Thyroid gland (tissue), 4 donors: ENCODE data around the gene SWT1. TPM values are rescaled to one million over a fixed set of nuclear protein-coding genes. Genes with fewer than 3 reads are reported as not detected.
A peak's percentile ranks its signal among the peaks of the same experiment; 100 is the strongest.
"Not testable (repeated sequence)": the region's sequence is repeated elsewhere in the genome, so short reads cannot be mapped to it uniquely, and the experiment has no call there.

ENCODE experiments used
- DNase-seq, 2 donors: peaks; one replicate each; pipeline ENCODE4 v3.0.0-alpha.2; 2019
- H3K27ac ChIP-seq, 3 donors: fragments of 200-600 bp; sonication (generic); 1 replicate in 2 of 3; 2 replicates in 1 of 3; pipeline ENCODE4 v1.5.1; 2016 to 2019; ENCODE audit warnings: mild to moderate bottlenecking in 1 of 3, moderate library complexity in 1 of 3
- H3K27me3 ChIP-seq: fragments of 200-600 bp; sonication (generic); one replicate; pipeline ENCODE4 v1.5.1; 2019
- H3K36me3 ChIP-seq, 2 donors: fragments of 200-600 bp; sonication (generic); one replicate each; pipeline ENCODE4 v1.5.1; 2016 to 2019
- H3K4me1 ChIP-seq, 2 donors: fragments of 200-600 bp; sonication (generic); one replicate each; pipeline ENCODE4 v1.5.1; 2017 to 2019
- H3K4me3 ChIP-seq, 3 donors: fragments of 200-600 bp; sonication (generic); replicated peaks in 1 of 3; 1 replicate in 2 of 3; 2 replicates in 1 of 3; pipeline ENCODE4 v1.5.1; 2016; ENCODE audit warnings: mild to moderate bottlenecking in 1 of 3
- H3K9me3 ChIP-seq: fragments of 200-600 bp; sonication (generic); one replicate; pipeline ENCODE4 v1.5.1; 2017
- POLR2A ChIP-seq, 2 donors: fragments of 450-650 bp; IDR thresholded peaks; one replicate each; pipeline ENCODE4 v1.6.1; 2017; ENCODE audit warnings: antibody characterized with exemption in 2 of 2, mild to moderate bottlenecking in 2 of 2, moderate library complexity in 1 of 2
- WGBS, 2 donors: methylation state at CpG; one replicate each; pipeline ENCODE4 v1.1.5; 2017; 5-methylcytosine and 5-hydroxymethylcytosine counted together
- intact Hi-C: fragments of 100-400 bp; cut with DNase I; formaldehyde crosslinking; loops from one replicate; pipeline ENCODE4 v1.15.1; 2023
- total RNA-seq, 4 donors: library from RNA; depleted of rRNA; stranded (reverse); fragments of >200 nt; gene quantifications; one replicate each; pipeline ENCODE4 v1.2.3, GENCODE V29; 2016
- TF ChIP-seq, protein P1 (sequence below), 6 experiments: fragments of 200-600 bp in 3 of 6; fragments of 450-650 bp in 3 of 6; sonication (generic) in 3 of 6; IDR thresholded peaks; one replicate each; pipeline ENCODE4 v1.5.1; 2016 to 2019; ENCODE audit warnings: antibody characterized with exemption in 6 of 6, mild to moderate bottlenecking in 2 of 6, inconsistent platforms in 1 of 6, moderate library complexity in 1 of 6

The SWT1 gene
- total RNA-seq, 4 donors from 2014 or later, result 9.4 to 13.4 (median 11.4) TPM

DNA sequence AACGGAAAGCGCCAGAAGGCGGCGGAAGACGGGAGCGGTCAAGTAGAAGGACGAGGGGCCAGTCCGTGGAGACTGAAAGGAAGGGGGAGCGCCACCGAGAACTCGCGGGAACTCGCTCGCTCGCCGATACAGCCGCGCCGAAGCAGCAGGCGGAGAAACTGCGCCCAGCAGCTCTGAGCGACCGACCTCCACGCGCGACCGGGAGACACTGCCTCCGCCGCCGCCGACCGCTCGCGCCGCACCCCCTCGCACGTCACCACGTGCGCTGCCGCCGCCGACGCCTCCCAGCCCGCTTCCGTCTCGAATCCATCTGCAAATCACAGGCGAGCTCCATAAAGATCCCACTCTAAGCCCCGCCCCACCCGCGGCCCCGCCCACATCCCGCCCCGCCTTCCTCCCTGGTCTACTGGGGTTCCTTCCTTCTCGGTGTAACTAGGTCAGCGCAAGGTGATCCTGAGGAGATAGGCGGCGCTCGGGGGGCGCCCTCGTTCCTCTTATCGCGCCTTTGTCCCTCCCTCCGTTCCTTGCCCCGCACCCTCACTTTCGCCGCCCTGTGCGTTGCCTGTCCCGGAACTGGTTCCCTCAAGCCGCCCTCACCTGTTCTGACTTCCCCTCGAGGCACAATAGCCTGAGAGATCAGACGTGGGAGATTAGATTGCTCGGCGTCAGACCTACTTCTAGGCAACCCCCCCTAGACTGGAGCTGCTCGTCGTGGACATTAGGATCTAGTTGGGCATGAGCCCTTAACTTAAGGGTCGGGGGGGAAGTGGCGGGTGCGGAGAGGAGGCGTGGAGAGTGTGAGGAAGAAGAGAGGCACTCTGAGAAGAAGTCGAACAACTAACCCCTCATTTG lies 160.3 kb downstream of the SWT1 start, which contains the start of gene IVNS1ABP:
Gene IVNS1ABP (minus strand): TSS at position 210 of the 852 bp plus-strand sequence. CDS start 7,750 bp downstream, outside the sequence.
- Histone ChIP-seq H3K4me1 (peaks cover 28 to 29% of the 10 kb centered on the region in 2 donors), H3K9me3 (no peaks in the 10 kb centered on the region), H3K36me3 (no peaks in the 10 kb centered on the region), H3K27me3 (no peaks in the 10 kb centered on the region), H3K4me3 (peak within 1 kb of the TSS; percentile 61 to 96 (median 86)), H3K27ac (peak within 1 kb of the TSS; percentile 93 to 98 (median 97))
- intact Hi-C loops, result loop anchor here (10.0 kb wide), 1 partner anchor 1058 kb away; the partner anchor contains the start of genes ODR4 and TPR
- WGBS, 2 donors, result 0 to 1% methylated on average over 53 to 79 of the region's 80 CpGs
- DNase-seq, result peak; percentile 96 to 97
- TF ChIP-seq, protein P1, sequence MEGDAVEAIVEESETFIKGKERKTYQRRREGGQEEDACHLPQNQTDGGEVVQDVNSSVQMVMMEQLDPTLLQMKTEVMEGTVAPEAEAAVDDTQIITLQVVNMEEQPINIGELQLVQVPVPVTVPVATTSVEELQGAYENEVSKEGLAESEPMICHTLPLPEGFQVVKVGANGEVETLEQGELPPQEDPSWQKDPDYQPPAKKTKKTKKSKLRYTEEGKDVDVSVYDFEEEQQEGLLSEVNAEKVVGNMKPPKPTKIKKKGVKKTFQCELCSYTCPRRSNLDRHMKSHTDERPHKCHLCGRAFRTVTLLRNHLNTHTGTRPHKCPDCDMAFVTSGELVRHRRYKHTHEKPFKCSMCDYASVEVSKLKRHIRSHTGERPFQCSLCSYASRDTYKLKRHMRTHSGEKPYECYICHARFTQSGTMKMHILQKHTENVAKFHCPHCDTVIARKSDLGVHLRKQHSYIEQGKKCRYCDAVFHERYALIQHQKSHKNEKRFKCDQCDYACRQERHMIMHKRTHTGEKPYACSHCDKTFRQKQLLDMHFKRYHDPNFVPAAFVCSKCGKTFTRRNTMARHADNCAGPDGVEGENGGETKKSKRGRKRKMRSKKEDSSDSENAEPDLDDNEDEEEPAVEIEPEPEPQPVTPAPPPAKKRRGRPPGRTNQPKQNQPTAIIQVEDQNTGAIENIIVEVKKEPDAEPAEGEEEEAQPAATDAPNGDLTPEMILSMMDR (IDR thresholded peaks at IDR 0.05), result peak in 3 of 6 experiments; percentile 14 to 38 (median 36)
- TF ChIP-seq POLR2A (IDR thresholded peaks at IDR 0.05), result peak; percentile 87 to 96

DNA sequence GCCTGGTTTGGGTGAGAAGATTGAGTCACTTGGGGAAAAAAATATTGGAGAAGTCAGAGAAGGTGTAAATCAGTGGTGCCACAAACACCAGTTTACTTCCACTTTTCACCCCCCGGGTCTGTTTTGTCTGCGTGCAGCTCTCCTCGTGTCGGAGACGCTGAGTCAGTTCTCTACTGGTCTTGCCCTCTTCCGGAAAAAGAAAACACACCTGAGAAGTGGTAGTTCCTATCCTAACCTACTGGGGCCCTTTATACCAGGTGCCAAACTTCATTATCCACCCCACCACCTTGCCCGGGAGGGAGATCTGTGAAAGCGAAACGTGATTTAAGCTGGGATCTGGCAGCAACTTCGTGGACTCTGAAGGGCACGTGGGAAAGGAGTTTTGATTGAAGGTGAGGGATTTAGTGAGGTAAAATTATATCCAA lies 160.9 kb downstream of the SWT1 start:
- Histone ChIP-seq H3K9me3 (no peaks in the 10 kb centered on the region), H3K4me1 (peaks cover 25 to 28% of the 10 kb centered on the region in 2 donors), H3K27ac (peak overlapping the region; percentile 93 to 98 (median 97)), H3K4me3 (peak overlapping the region in 2 of 3 donors; percentile 80 to 96), H3K36me3 (no peaks in the 10 kb centered on the region), H3K27me3 (no peaks in the 10 kb centered on the region)
- DNase-seq, result peak; percentile 42 to 47
- TF ChIP-seq, protein P1 (IDR thresholded peaks at IDR 0.05), result peak in 2 of 6 experiments; percentile 12 to 27
- TF ChIP-seq POLR2A (IDR thresholded peaks at IDR 0.05), result no peak
- intact Hi-C loops, result loop anchor here (10.0 kb wide), 1 partner anchor 1057 kb away; the partner anchor contains the start of genes ODR4 and TPR
- 24 to 25% methylated on average over 11 of the region's 11 CpGs for WGBS, 2 donors

DNA sequence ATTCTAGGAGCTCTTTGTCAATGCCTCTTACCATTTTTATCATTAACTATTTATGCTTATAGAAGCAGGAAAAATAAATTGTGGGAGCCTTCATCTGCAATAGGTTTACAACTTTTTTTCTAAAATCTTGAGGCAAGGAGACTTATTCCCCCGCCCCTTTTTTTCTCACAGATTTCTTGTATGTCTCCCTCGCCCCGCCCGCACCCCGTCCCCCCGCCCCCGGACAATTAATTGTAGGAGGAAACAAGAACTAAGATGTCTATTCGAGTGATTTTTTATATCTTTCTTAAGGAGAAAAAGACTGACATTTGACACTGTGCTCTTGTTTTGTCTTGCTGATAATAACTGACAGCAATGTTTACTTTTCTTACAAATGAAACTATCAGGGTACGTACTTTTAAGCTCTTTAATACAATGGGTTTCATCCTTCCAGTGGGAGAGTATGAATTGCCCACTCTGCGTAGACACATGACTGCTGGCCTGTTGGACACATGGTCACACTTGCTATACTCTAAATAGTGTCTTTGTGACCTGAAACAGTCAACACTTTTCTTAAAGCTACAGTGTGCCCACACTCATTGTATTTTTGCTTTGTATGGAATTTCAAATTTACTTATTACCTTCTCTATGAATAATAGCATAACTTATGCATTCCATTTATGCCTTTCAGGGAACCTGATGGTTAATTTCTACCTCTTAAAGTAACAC lies 161.6 kb downstream of the SWT1 start:
- WGBS, 2 donors, result 79 to 81% methylated on average over 10 of the region's 10 CpGs
- H3K27ac ChIP-seq, result peak overlapping the region; percentile 93 to 98 (median 97)
- intact Hi-C loops, result loop anchor here (10.0 kb wide), 1 partner anchor 1056 kb away; the partner anchor contains the start of genes ODR4 and TPR
- peak overlapping the region in 1 of 3 donors; percentile 96 for H3K4me3 ChIP-seq
- H3K4me1 ChIP-seq, result peaks cover 23 to 28% of the 10 kb centered on the region in 2 donors
- no peaks in the 10 kb centered on the region for H3K27me3 ChIP-seq
- TF ChIP-seq, protein P1 (IDR thresholded peaks at IDR 0.05), result no peak
- TF ChIP-seq POLR2A (IDR thresholded peaks at IDR 0.05), result no peak
- no peak for DNase-seq
- no peaks in the 10 kb centered on the region for H3K36me3 ChIP-seq
- no peaks in the 10 kb centered on the region for H3K9me3 ChIP-seq

DNA sequence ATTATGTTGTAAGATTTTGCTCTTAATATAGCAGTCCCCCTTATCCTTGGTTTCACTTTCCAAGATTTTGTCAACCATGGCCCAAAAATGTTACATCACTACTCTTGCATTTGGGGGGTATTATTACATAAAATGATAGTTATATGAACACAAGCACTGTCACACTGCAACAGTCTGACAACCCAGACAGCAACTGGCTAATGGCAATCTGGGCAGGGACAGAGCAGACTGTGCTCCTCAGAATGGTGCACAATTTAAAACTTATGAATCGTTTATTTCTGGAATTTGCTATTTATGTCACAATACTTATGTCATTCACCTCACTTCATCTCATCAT lies 162.1 kb downstream of the SWT1 start:
- H3K4me3 ChIP-seq, result no peak overlapping the region
- DNase-seq, result no peak
- H3K27me3 ChIP-seq, result no peaks in the 10 kb centered on the region
- intact Hi-C loops, result loop anchor here (10.0 kb wide), 1 partner anchor 1056 kb away; the partner anchor contains the start of genes ODR4 and TPR
- WGBS, 2 donors, result 77 to 88% methylated on average over 1 of the region's 1 CpG
- H3K27ac ChIP-seq, result no peak overlapping the region
- H3K36me3 ChIP-seq, result no peaks in the 10 kb centered on the region
- TF ChIP-seq, protein P1 (IDR thresholded peaks at IDR 0.05), result no peak
- no peak for TF ChIP-seq POLR2A (IDR thresholded peaks at IDR 0.05)
- no peaks in the 10 kb centered on the region for H3K9me3 ChIP-seq
- H3K4me1 ChIP-seq, result peaks cover 23 to 25% of the 10 kb centered on the region in 2 donors

DNA sequence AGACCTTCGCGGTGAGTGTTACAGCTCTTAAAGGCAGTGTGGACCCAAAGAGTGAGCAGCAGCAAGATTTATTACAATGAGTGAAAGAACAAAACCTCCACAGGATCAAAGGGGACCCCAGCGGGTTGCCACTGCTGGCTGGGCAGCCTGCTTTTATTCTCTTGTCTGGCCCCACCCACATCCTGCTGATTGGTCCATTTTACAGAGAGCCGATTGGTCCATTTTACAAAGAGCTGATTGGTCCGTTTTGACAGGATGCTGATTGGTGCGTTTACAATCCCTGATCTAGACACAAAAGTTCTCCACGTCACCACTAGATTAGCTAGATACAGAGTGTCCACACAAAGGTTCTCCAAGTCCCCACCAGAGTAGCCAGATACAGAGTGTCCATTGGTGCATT lies 164.1 kb downstream of the SWT1 start:
- H3K4me3 ChIP-seq, H3K36me3 ChIP-seq, intact Hi-C loops, H3K27me3 ChIP-seq, DNase-seq, H3K27ac ChIP-seq, H3K9me3 ChIP-seq: not testable (repeated sequence)
- 97 to 99% methylated on average over 7 of the region's 7 CpGs for WGBS, 2 donors
- H3K4me1 ChIP-seq, result peaks cover 7 to 12% of the 10 kb centered on the region in 2 donors

DNA sequence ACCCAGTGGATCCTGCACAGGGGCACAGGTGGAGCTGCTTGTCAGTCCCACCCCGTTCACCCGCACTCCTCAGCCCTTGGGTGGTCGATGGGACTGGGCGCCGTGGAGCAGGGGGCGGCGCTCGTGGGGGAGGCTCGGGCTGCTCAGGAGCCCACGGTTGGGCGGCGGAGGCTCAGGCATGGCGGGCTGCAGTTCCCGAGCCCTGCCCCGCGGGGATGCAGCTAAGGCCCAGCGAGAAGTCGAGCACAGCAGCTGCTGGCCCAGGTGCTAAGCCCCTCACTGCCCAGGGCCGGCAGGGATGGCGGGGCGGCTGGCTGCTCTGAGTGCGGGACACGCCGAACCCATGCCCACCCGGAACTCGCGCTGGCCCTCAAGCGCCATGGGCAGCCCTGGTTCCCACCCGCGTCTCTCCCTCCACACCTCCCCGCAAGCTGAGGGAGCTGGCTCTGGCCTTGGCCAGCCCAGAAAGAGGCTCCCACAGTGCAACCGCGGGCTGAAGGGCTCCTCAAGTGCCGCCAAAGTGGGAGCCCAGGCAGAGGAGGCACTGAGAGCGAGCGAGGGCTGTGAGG lies 164.8 kb downstream of the SWT1 start:
- H3K36me3 ChIP-seq, DNase-seq, H3K9me3 ChIP-seq, H3K27me3 ChIP-seq, H3K27ac ChIP-seq, intact Hi-C loops, H3K4me3 ChIP-seq: not testable (repeated sequence)
- H3K4me1 ChIP-seq, result peaks cover 7 to 12% of the 10 kb centered on the region in 2 donors
- 93 to 98% methylated on average over 10 to 11 of the region's 36 CpGs for WGBS, 2 donors
